ENCODE data around the gene PRTN3.

PRTN3 gene, protein sequence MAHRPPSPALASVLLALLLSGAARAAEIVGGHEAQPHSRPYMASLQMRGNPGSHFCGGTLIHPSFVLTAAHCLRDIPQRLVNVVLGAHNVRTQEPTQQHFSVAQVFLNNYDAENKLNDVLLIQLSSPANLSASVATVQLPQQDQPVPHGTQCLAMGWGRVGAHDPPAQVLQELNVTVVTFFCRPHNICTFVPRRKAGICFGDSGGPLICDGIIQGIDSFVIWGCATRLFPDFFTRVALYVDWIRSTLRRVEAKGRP

GRCh38 chr19:840519-841206, at the start of gene PRTN3:
Gene PRTN3 (plus strand): TSS chr19:840999. CDS start chr19:841009, 10 bp downstream.
- DNase-seq = no peak

DNA sequence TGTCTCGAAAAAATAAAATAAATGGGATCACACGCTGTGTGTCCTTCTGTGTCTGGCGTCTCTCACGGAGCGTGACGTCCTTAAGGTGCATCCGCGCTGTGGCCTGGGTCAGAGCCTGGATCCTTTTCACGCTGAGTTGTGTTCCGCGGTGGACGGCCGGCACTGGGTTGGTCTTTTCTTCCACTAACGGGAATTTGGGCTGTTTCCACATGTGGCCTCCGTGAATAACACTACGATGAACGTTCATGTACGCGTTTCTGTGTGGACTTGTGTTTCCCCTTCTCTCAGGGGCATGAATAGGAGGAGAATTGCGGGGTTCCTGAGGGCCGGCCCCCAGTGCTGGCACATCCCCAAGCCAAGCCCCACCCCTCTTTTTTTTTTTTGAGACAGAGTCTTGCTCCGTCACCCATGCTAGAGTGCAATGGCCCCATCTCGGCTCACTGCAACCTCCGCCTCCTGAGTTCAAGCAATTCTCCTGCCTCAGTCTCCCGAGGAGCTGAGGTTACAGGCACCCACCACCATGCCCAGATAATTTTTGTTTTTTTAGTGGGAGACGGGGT, 49.7 kb upstream of the PRTN3 start:
- no peak for DNase-seq

GRCh38 chr19:791567-792305, 49.1 kb upstream of the PRTN3 start:
- DNase-seq = no peak

DNA sequence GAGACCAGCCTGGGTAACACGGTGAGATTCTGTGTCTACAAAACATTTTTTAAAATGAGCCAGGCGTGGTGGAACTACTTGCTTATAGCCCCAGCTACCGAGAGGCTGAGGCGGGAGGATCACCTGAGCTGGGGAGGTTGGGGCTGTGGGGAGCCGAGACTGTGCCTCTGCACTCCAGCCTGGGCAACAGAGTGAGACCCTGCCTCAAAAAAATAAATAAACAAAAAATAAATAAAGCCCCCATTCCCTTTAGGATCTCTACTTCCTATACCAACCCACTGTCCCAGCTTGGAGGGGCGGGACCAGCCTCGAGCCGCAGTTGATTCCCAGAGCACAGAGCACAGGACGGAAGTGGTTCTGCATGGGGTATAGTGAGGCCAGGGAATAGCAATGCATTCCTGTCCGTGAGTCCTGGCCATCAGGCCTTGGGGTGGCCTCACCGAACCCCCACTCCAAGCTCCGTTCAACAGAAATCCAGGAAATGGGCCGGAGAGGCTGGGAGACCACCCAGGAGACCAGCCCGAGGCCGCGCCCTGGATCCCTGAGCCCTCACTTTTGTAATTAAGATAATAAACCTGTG, 48.4 kb upstream of the PRTN3 start:
- DNase-seq = no peak

DNA sequence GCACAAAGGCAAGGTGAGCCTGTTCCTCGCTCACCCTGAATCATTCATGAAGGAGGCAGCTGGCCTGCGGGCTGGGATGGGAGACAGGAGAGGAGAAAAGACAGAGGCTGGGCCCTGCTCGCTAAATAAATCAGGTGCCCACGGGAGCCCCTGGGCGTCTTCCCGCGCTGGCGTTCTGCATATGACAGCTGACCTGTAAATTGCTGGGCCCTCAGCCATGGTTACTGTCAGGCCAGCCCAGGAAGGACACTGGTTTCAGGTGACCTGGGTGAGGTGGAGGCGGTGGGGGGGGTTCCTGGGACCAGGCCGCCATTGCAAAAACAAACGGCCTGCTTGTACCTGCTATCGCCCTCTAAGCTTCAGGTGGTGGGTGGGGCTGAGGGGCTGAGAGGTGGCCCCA, 47.0 kb upstream of the PRTN3 start:
- no peak for DNase-seq

- no peak for DNase-seq
Measured at GRCh38 chr19:795073-795611, 45.7 kb upstream of the PRTN3 start.

- no peak for DNase-seq
Measured at GRCh38 chr19:795691-796581, 44.9 kb upstream of the PRTN3 start.

DNA sequence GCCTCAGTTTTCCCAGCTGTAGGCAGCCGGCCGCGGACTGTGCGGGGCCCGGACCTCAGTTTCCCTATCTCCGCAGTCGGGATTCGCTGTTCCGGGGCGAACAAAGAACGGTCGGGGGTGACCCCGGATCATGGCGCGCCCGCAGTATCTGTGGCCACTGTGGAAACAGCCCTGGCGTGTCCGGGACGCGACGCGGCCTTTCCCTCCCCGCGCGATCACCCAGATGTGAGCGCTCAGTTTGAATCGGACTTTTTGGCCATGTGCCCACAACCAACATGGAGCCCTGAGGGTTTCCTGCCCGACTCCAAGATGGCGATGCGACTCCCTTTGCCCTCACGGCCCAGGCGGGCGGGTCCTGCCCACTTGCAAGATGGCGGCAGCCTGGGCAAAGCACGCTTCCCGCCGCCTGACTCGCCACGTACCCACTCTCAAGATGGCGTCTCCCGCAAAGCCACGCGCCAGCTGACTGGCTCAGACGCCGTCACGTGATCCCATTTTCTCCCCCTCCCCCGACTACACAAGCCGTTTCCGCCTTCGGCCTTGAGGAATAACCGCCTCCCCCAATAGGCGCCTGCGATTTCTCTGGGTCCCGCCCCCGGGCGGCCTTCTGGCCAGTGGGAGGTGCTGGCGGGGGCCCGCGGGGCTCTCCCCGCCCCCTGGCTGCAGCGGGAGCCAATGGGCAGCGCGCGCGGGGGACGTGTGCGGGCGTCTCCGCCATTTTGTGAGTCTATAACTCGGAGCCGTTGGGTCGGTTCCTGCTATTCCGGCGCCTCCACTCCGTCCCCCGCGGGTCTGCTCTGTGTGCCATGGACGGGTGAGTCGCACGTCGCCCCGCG, 43.9 kb upstream of the PRTN3 start, which contains the start of gene PTBP1:
Gene PTBP1 (plus strand): TSS at position 761 of the 836 bp plus-strand sequence. CDS start 46 bp downstream, at position 807.
- DNase-seq = peak; percentile 99

DNA sequence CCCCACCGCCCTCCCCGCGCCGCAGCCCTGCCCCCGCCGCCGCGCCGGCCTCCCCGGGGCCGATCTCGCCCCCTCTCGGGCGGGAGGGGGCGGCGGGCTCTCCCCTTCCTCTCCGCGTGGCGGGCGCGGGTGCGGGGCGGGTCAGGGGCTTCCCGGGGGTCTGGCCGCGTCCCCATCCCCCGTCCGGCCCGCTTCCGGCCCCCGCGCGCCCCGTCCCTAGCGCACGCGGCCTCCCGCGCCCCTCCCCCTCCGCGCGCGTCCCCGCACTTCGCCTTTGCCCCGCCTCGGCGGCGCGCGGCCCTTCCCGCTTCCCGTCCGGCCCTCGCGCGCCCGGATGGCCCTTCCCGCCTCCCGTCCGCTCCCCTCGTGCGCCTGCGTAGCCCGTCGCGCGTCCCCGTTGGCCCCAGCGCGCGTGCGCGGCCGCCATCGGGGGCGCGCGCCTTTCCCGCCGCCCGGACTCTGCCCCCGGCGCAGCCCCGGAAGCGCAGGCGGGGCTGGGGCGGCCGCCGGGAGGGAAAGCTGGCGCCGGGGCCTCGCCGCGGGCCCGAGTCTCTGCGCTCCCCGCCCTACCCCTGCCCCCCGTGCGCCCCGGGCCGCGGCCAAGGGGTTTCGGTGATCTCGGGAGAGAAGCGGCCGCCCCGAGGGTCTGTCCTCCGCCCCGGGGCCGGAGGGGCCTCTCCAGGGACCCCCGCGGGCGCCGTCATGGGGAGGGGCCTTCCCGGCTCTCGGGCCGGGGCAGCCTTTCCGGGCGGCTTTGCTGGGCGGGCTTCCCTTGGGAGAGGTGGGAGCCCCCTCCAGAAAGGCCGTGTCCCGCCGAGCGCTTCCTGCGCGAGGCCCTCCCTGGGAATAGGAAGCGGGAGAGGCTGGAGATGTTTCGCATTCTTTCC, 43.0 kb upstream of the PRTN3 start:
- peak; percentile 72 to 80 for DNase-seq

DNA sequence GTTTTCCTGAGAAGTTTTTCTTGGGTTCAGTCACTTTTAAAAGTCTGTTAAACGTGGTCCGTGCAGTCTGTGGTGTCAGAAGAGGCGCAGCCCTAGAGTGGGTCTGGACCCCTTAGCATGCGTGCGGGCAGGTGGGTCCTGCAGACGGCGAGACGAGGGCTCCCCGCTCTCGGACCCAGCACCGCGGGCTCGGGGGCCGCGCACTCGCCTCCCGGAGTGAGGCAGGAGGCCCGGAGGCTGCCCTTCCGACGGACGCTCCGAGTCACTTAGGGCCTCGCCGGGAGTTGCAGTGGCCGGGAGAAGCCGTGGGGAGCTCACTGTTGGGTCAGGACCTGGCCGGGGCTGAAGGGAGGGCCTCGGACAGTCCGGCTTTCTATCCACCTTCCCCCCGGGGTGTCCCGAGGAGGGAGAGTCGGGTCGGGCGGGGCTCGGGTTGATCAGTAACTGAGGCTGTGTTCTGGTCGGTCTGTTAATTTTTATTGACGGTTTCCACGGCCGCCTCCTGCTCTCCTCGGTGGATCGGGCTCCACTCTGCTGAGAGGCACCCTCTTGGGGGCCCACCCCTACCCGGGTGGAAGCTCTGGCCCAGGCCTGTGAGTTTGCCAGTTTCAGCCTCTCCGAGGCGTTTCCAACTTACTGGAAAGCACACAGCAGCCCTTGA, 42.3 kb upstream of the PRTN3 start:
- DNase-seq = no peak

DNA sequence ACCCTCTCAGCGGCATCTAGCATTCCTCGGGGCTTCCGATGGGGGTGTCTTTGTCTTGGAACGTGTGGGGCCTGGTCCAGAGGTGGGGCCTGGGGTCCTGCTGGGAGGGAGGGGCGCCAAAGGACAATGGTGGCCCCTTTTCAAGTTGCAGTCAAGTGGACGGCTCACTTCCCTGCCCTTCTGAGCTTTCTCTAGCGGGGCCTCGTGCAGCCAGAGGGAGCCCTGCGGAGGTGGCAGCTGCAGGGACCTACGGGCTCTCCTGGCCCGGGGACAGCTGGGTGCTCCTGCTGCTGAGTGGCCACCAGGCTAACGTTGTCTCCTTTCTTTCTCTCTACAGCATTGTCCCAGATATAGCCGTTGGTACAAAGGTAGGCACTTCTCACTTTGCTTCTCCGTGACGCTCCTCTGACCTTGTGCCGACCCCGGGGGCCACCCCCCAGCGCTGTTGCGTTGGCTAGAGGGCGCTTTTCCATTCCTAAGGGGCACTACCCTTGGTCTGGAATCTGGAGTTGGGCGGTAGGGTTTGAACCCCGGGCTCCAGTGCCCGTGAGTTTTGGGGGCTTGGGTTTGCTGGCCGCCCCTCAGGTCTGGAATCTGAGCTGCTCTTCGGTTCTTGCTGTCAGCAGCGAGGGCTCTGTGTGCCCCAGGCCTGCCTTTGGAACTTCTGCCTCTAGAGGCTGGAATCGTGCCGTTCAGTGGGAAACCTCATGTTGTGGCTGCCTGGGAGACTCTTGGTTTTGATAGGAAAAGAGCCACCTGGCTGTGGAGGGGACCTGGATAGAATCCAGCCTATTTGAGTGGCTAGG, 41.5 kb upstream of the PRTN3 start:
- no peak for DNase-seq

DNA sequence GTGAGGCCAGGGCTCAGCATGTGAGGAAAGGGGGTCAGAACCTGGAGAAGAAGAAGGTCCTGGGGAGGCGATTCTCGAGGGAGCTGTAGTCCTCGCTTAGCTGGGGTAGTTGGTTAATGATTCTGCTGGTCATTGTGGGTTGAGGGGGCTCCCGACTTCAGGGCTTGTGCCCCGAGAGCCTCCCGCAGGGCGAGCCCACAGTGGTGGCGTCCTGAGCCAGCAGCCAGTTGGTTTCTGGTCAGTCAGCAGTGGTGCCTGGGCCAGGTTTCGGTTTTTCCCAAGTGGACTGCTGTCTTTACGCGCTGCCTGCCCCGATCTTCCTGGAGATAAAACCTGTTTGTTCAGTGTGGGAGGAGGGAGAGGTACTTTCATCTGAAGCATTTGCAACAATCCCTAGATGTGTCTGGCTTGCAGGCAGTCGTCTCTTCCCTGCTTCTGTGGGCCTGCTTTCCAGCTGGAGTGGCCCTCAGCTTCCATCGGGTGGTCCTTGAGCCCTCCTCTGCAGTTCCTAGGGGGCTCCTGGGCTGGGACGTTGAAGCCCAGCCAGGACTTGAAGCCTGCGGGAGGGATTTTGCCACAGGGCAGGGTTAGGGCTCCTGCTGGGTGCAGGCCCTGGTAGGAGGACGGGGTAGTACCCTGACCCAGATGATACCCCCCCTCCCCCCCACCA, 40.3 kb upstream of the PRTN3 start:
- DNase-seq = no peak

GRCh38 chr19:801030-801860, 39.6 kb upstream of the PRTN3 start:
- no peak for DNase-seq

DNA sequence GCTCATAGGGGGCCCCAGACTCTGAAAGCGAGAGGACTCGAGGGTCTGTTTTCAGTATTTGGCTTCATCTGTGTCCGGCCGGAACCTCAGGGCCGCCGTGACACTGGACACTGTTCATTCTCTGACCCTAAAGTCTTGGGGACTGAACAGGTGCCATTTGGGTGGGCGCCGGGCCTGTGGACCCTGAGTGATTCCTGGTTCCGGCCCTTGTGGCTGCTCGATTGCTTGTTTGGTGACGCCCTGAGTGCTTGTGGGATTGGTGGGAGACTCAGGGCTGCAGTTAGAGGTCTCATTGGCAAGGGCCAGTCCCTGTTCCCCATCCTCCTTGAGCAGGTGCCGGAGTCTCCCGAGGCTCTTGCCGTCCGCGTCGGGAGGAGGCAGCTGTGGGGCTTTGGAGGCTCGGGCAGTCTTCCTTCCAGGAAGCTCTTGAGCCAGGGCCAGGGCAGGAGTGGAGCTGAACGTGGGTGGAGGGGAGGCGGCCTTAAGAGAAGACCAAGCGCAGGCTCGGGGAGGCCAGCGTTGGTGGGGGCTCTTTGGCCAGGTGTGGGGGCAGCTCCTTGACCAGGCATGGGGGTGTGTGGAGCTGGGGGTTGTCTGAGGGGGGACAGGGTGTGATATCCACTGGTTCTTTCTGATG, 38.8 kb upstream of the PRTN3 start:
- no peak for DNase-seq

DNA sequence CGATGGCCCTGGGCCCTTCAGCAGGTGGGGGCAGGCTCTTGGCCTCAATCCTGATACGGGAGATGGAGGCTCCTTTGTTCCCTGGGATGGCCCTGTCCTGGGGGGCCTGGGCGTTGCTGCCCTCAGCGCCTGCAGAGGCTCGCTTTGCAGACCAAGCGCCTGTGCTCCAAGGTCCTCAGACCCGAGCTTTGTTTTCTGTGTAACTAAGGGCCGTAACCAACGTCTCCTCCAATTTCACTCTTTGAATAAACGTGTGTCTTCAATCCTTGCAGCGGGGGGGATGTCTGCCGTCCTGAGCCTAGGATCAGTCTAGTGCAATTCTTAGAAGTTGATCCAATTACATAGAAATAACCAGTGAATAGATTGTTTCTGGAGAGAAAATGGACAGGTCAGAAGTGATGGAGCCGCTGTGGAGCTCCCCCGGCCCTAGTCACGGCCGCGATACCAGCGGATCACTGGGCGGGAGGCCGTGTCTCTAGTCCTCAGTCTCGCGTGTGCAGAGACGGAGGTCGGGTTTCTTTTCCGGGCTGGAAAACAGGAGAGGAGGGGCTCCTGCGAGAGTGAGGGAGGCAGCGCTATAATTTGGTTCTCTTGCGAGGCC, 38.2 kb upstream of the PRTN3 start:
- DNase-seq = no peak

GRCh38 chr19:803099-803561, 37.7 kb upstream of the PRTN3 start:
- no peak for DNase-seq

Measured in NCI-H1930 (cell line).